Stimulated activated CD8-positive, alpha-beta memory T cell treated with anti-CD3 and anti-CD28 coated beads, Interleukin-7, amount 100 ng/mL, for 1 hour (primary cell): ENCODE measurements around the gene CFAP77.

ENCODE experiments used
- DNase-seq, 2 donors: peaks; one replicate each; pipeline ENCODE4 v3.0.0-alpha.2; 2020; ENCODE audit warnings: low read depth in 2 of 2

CFAP77 gene

DNA sequence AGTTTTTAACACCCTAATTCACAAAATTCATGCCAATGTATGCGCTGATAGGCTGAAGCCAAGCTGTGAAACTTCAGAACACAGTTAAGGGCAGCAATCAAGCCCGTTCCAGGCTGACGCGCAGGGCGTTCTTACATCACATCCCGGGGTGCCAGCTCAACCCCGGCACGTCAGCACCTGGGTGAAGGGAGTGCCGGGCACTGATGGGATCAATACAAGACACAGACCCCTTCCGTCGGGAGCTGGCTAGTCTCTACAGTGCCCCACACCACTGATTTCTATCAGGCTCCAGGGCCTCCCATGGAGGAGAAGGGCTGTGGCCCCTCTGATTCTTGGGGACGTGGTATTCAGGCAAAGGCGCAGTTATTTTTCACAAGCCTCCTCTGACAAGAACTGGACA lies 184.4 kb downstream of the CFAP77 start:
- no peak for DNase-seq

DNA sequence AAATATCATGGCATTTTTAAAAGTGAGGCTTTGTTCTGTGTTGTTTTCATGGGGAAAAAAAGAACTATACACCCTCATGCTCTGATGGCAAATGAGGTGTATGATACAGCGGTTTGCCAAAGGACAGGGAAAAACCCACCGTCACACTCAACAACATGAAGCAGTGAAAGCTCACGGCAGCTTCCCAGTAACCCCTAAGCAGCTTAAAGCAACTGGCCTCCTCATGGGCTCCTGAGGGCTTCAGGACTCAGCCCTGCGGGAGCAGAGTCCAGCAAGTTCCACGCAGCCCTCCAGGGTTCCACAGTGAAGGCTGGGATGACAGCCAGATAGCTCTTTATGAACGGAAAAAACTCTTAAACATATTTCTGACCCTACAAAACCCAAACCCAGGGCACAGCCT lies 185.3 kb downstream of the CFAP77 start:
- DNase-seq: no peak

DNA sequence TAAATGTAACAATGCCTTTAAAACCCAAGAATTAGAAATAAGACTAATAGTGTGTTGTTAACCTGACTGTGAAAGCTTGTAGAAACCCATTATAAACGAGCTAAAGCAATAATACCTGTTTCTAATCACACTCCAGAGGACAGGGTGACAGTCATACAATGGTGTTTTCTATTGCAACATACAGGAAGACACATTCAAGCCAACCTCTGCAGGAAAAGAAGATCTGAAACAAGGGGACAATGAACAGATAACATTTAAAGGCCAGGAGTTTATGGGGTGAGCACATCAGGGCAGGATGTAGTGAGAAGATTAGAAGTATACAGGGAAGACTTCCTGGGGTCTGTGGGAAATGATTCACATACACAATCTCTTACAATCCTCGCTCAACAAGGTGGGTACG lies 186.2 kb downstream of the CFAP77 start:
- no peak for DNase-seq

GRCh38 chr9:132597073-132597775 lies 187.2 kb downstream of the CFAP77 start:
- DNase-seq: no peak

DNA sequence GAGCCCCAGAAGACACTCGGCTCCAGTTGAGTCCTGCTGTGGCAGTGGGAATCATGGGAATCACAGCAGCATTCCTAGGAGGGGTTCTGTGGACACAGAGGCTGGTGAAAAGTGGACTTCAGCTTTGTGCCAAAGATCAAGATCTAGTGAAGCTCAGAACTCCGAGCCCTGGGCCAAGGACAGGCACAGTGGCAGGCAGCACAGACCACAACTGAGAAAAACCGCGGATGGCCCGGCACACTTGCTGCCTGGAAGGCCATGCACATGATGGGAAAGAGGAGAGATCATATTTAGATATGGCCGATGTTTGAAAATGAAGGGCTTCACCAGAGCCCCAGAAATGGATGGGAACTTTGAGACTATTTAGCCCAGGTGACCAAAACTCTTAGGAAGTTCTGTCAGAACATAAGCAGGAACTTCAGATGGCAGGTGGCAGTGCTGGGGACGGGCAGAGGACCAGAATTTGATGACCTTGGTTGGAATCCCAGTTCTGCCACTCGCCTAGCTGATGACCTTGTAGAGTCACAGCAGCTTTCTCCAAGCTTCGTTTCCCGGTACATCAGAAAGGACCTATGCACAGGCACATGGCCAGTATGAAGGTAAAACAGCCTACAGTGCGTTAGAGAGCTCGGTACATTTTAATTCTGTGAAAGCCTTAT lies 190.4 kb downstream of the CFAP77 start:
- DNase-seq: no peak

DNA sequence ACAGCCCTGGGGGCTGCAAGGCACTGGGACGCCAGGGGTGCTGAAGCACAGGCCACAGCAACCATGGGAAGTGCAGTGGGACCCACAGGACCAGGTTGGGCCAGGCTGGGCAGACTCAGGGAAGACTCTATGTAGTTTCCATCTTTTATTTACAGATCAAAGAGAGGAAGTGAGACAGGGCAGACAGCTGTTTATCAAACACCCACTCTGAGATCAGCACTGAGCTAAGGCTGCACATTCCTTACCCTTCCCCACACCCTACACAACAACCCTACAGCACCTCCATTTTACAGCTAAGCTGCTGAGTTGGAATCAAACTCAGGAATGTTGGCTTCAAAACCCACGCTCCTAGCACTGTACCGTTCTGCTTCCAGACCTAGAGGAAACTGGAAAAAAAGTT lies 192.2 kb downstream of the CFAP77 start:
- no peak for DNase-seq

- no peak for DNase-seq
Observed at GRCh38 chr9:132605387-132605786, 195.4 kb downstream of the CFAP77 start.

GRCh38 chr9:132606066-132606465 lies 196.1 kb downstream of the CFAP77 start:
- no peak for DNase-seq

DNA sequence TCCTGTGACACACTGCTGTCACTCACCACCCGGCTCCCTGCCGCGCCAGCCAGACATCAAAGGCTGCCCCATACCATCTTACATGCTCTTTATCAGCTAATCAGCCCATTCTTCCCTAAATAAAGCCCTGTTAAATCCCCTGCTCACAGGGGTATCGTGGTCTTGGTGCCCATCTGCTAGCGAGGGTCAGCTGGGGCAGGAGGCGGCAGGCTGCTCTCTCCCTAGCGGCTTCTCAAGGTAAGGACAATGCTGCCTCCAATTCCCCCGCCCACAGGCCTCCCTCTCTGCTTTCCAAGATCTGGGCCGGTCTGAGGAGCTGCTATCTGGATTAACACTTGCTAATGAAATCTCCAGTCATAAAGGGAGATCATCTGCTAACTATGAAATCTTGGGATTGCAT lies 199.2 kb downstream of the CFAP77 start:
- no peak for DNase-seq

DNA sequence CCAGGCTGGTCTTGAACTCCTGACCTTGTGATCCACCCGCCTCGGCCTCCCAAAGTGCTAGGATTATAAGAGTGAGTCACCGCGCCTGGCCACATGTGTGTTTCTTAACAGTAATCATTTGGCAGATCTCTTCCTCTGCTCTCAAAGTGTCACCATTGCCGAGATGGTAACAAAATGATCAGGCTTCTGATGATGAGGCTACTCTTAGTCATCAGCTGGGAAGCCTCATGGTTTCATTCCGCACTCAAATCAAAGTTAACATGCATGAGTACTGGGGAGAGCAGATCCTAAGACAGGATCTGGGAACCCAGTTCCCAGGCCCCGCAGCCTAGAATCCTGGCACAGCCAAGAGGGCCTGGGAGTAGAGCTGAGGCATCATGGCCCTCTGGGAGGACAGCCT lies 199.8 kb downstream of the CFAP77 start:
- DNase-seq: no peak

DNA sequence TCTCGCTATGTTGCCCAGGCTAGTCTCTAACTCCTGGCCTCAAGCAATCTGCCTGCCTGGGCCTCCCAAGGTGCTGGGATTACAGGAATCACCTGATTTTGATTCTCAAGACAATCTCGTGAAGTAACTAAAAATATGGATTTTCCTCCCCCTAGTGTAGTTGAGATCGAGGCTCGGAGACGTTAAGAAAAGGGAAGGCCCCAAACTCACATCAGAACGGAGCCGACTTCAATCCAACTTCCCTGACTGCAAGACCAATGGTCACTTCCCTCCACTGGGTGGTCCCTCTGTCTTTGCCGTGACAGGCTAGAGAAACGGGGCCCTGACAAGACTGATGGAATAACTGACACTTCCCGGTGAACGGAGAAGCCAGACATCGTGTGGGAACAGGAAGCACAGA lies 200.7 kb downstream of the CFAP77 start:
- no peak for DNase-seq

DNA sequence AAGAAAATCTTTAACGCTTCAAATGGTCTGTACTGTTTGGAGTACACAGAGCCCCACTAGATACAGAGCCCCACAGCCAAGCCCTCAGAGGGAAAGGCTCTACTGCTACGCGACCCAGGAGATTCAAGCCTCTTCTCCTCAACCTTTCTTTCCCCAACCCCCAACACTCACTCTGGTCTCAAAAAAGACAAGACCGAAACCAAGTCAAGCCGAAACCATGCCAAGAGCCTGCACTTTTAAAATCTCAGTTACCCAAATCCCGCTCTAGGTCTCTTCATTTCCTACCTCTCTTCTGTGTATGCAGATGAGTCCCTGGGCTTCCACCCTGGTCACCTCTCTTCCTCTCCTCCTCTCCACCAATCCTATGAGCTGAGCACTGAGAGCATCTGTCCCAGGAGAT lies 204.3 kb downstream of the CFAP77 start:
- DNase-seq: no peak

- no peak for DNase-seq
Observed at GRCh38 chr9:132615774-132616173, 205.8 kb downstream of the CFAP77 start.

GRCh38 chr9:132616725-132617124 lies 206.7 kb downstream of the CFAP77 start:
- DNase-seq: no peak

GRCh38 chr9:132622159-132622558 lies 212.1 kb downstream of the CFAP77 start:
- DNase-seq: no peak
